ENCODE data around the gene SLC22A23.

- TF ChIP-seq STAT1 (IDR thresholded peaks at IDR 0.05; ENCODE audit: unreplicated experiment) (no peak), CTCF (conservative IDR thresholded peaks at IDR 0.05; ENCODE audit: low read depth in 2 of 2) (no peak), EZH2 (IDR thresholded peaks at IDR 0.05; ENCODE audit: low read depth, unreplicated experiment) (no peak)
Observed at GRCh38 chr6:3458706-3459421, 2.0 kb upstream of the SLC22A23 start.
